Esophagus muscularis mucosa (tissue), 4 donors: ENCODE data around the gene WDR48.

Experiments
- CTCF ChIP-seq, 3 experiments: fragments of 200-600 bp in 2 of 3; fragments of 450-650 bp in 1 of 3; sonication (generic) in 2 of 3; IDR thresholded peaks; one replicate each; pipeline ENCODE4 v1.5.1; 2017 to 2019; ENCODE audit warnings: antibody characterized with exemption in 3 of 3, mild to moderate bottlenecking in 2 of 3, moderate library complexity in 1 of 3
- EP300 ChIP-seq: sonication (generic); formaldehyde crosslinking; IDR thresholded peaks from one replicate; pipeline ENCODE4 v1.6.1; 2017; ENCODE audit warnings: antibody characterized with exemption
- POLR2A ChIP-seq: fragments of 450-650 bp; IDR thresholded peaks from one replicate; pipeline ENCODE4 v1.6.1; 2017; ENCODE audit warnings: antibody characterized with exemption, moderate library complexity, mild to moderate bottlenecking, low read depth
- POLR2AphosphoS5 ChIP-seq, 2 donors: sonication (generic); formaldehyde crosslinking; IDR thresholded peaks; one replicate each; pipeline ENCODE4 v1.6.1; 2017; ENCODE audit warnings: antibody characterized with exemption in 2 of 2

- TF ChIP-seq POLR2A, result no peak
- TF ChIP-seq CTCF (IDR thresholded peaks at IDR 0.05), result no peak
- no peak for TF ChIP-seq EP300
- no peak for TF ChIP-seq POLR2AphosphoS5 (IDR thresholded peaks at IDR 0.05)
Observed at GRCh38 chr3:39067286-39067685, 15.5 kb downstream of the WDR48 start.
